ENCODE results near the gene FOXD2.
A peak's percentile ranks its signal among the peaks of the same experiment; 100 is the strongest.

FOXD2 gene

DNA sequence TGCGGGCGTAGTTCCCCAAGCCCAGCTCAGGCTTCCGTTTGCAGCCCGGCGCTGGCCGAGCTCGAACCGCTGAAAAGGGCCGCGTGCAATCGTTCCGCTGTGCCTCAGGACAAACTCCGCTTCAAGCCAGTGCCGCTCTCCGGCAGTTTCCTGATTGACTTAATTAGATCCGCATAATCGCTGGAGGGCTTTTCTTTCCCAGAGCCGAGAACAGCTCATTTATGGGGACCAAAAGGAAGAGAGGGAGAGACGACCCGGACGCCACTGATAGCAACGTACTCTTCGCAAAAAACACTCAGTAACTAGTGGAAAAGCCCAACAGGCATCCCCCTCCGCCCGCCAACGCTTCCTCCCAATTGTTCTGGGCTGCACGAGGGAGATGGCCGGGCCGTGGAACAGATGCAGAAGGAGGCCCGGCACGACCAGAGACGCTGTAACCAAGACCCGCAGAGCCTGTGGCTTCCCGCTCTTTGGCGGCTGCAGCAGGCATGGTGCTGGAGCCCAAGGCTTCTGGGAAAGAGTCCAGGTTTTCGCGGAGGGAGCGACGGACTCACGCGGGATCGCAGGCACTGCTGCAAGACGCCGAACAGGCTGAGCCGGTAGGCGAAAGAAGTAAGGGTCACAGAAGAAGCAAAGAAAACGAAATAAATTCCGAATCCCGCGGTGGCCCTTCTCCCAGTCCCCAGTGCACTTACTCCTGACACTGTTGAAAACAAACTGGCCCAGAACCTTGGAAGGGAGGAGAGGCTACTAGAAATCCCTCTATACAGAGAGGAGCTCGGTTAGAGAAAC lies 3.6 kb upstream of the FOXD2 start:
- Histone ChIP-seq H3K4me1 (ENCODE audit: control insufficient read depth, insufficient read depth, low read length) (no peaks in the 10 kb centered on the region), H3K36me3 (ENCODE audit: control insufficient read depth in 2 of 2, insufficient read depth in 1 of 2, low read length in 2 of 2) (peaks cover 4 to 43% of the 10 kb centered on the region in 2 experiments; a peak in 1 of 3 replicates), H3K9me3 (ENCODE audit: control insufficient read depth, insufficient read depth, low read depth, low read length) (no peaks in the 10 kb centered on the region), H3K4me3 (ENCODE audit: low read depth, low read length) (no peak overlapping the region), H3K27ac (ENCODE audit: extremely low read depth, low read depth, low read length) (no peak overlapping the region)
- ChIA-PET CTCF (interaction anchor here (0.6 to 9.7 kb wide), 17 partner anchors 9 to 293 kb away, joined by 3 to 120 read pairs (median 4); no protein-coding TSS in a partner anchor), POLR2A (no interaction called here)
- TF ChIP-seq ZXDB (tag by site-specific recombination; IDR thresholded peaks at IDR 0.05) = no peak
- TF ChIP-seq, protein P1, sequence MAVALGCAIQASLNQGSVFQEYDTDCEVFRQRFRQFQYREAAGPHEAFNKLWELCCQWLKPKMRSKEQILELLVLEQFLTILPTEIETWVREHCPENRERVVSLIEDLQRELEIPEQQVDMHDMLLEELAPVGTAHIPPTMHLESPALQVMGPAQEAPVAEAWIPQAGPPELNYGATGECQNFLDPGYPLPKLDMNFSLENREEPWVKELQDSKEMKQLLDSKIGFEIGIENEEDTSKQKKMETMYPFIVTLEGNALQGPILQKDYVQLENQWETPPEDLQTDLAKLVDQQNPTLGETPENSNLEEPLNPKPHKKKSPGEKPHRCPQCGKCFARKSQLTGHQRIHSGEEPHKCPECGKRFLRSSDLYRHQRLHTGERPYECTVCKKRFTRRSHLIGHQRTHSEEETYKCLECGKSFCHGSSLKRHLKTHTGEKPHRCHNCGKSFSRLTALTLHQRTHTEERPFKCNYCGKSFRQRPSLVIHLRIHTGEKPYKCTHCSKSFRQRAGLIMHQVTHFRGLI (tag by site-specific recombination; IDR thresholded peaks at IDR 0.05) = 0 out of 2 replicates have a peak, but pooled peaks have one; percentile 31

DNA sequence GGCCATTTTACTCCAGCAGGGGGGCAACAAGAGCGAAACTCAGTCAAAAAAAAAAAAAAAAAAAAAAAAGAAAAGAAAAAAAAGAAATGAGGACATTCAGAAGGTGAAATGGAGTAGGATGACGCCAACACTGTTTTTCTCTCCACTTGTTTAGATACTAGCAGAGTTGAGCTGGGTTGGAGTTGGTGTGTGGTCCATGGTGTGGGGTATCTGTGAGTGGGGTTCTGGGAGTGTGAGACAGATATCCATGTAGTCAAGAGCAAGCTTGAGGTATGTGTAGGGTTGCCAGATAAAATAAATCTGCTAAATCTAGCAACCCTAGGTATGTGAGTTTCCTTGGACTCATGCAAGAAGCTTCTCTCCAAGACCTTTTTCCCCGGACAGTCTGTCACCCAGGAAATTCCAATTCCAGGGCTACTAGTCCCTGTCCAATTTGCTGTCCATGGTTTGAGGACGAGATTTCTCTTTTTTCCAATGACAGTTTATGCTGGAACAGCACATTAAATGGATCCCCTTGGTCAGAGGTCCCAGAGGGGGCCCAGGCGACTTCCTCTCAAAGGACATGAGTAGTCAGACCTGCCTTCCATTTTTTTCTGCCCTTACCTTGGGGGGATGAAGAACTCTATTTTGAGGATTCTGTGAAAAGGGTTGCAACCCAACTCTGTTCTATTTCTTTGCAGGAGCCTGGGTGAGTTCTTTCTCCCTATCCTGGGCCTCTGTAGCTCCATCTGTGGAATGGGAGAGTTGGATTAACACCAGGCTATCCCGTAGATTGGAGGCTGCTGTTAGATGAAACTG lies 2.1 kb upstream of the FOXD2 start:
- no peak overlapping the region for H3K4me3 ChIP-seq (ENCODE audit: low read depth, low read length)
- no peak for TF ChIP-seq YY2 (tag by site-specific recombination; IDR thresholded peaks at IDR 0.05)
- TF ChIP-seq, protein P2, sequence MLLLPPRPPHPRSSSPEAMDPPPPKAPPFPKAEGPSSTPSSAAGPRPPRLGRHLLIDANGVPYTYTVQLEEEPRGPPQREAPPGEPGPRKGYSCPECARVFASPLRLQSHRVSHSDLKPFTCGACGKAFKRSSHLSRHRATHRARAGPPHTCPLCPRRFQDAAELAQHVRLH (tag by site-specific recombination; IDR thresholded peaks at IDR 0.05) = no peak
- no peak for TF ChIP-seq ZNF37A (tag by site-specific recombination; IDR thresholded peaks at IDR 0.05)
- TF ChIP-seq GLIS1 (tag by site-specific recombination; IDR thresholded peaks at IDR 0.05) = 0 out of 2 replicates have a peak, but pooled peaks have one; percentile 17
- TF ChIP-seq, protein P3, sequence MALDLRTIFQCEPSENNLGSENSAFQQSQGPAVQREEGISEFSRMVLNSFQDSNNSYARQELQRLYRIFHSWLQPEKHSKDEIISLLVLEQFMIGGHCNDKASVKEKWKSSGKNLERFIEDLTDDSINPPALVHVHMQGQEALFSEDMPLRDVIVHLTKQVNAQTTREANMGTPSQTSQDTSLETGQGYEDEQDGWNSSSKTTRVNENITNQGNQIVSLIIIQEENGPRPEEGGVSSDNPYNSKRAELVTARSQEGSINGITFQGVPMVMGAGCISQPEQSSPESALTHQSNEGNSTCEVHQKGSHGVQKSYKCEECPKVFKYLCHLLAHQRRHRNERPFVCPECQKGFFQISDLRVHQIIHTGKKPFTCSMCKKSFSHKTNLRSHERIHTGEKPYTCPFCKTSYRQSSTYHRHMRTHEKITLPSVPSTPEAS (tag by site-specific recombination; IDR thresholded peaks at IDR 0.05) = no peak
- TF ChIP-seq, protein P4, sequence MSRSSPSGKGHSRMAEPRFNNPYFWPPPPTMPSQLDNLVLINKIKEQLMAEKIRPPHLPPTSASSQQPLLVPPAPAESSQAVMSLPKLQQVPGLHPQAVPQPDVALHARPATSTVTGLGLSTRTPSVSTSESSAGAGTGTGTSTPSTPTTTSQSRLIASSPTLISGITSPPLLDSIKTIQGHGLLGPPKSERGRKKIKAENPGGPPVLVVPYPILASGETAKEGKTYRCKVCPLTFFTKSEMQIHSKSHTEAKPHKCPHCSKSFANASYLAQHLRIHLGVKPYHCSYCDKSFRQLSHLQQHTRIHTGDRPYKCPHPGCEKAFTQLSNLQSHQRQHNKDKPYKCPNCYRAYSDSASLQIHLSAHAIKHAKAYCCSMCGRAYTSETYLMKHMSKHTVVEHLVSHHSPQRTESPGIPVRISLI (tag by site-specific recombination; IDR thresholded peaks at IDR 0.05) = 0 out of 2 replicates have a peak, but pooled peaks have one; percentile 40
- TF ChIP-seq, protein P5, sequence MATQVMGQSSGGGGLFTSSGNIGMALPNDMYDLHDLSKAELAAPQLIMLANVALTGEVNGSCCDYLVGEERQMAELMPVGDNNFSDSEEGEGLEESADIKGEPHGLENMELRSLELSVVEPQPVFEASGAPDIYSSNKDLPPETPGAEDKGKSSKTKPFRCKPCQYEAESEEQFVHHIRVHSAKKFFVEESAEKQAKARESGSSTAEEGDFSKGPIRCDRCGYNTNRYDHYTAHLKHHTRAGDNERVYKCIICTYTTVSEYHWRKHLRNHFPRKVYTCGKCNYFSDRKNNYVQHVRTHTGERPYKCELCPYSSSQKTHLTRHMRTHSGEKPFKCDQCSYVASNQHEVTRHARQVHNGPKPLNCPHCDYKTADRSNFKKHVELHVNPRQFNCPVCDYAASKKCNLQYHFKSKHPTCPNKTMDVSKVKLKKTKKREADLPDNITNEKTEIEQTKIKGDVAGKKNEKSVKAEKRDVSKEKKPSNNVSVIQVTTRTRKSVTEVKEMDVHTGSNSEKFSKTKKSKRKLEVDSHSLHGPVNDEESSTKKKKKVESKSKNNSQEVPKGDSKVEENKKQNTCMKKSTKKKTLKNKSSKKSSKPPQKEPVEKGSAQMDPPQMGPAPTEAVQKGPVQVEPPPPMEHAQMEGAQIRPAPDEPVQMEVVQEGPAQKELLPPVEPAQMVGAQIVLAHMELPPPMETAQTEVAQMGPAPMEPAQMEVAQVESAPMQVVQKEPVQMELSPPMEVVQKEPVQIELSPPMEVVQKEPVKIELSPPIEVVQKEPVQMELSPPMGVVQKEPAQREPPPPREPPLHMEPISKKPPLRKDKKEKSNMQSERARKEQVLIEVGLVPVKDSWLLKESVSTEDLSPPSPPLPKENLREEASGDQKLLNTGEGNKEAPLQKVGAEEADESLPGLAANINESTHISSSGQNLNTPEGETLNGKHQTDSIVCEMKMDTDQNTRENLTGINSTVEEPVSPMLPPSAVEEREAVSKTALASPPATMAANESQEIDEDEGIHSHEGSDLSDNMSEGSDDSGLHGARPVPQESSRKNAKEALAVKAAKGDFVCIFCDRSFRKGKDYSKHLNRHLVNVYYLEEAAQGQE (tag by site-specific recombination; IDR thresholded peaks at IDR 0.05) = peak; percentile 74
- TF ChIP-seq ZNF423 (tag by site-specific recombination; IDR thresholded peaks at IDR 0.05) = no peak
- TF ChIP-seq ZNF792 (tag by site-specific recombination; IDR thresholded peaks at IDR 0.05) = no peak
- no peak for TF ChIP-seq ZNF354C (tag by site-specific recombination; IDR thresholded peaks at IDR 0.05; ENCODE audit: borderline replicate concordance, low read depth)
- peaks cover 4 to 43% of the 10 kb centered on the region in 2 experiments; a peak in 1 of 3 replicates for H3K36me3 ChIP-seq (ENCODE audit: control insufficient read depth in 2 of 2, insufficient read depth in 1 of 2, low read length in 2 of 2)
- CTCF ChIA-PET = interaction anchor here (0.6 to 9.7 kb wide), 45 partner anchors 11 to 318 kb away, joined by 3 to 120 read pairs (median 4); no protein-coding TSS in a partner anchor
- no peaks in the 10 kb centered on the region for H3K4me1 ChIP-seq (ENCODE audit: control insufficient read depth, insufficient read depth, low read length)
- no peak overlapping the region for H3K27ac ChIP-seq (ENCODE audit: extremely low read depth, low read depth, low read length)
- no peaks in the 10 kb centered on the region for H3K9me3 ChIP-seq (ENCODE audit: control insufficient read depth, insufficient read depth, low read depth, low read length)
- POLR2A ChIA-PET = interaction anchor here (0.6 to 3.1 kb wide), 9 partner anchors 8 to 292 kb away, joined by 3 to 26 read pairs (median 4); partner anchors contain the start of gene STIL
